H1 (cell line): ENCODE measurements around the gene UBE3A. TPM values are rescaled to one million over a fixed set of nuclear protein-coding genes. Genes with fewer than 3 reads are reported as not detected.

ENCODE experiments used
- CTCF ChIA-PET: fragments of 300-600 bp; sonication (Branson Sonifier 250); formaldehyde crosslinking; loops from one replicate; lab custom pipeline; 2021; ENCODE audit not compliant: partially characterized antibody; lab: Charles Lee
- POLR2A ChIA-PET: fragments of 300-600 bp; sonication (Branson Sonifier 250); formaldehyde crosslinking; loops from one replicate; lab custom pipeline; 2021; ENCODE audit warnings: inconsistent platforms; ENCODE audit not compliant: partially characterized antibody; lab: Charles Lee
- DNase-seq, 2 experiments: peaks; one replicate each; pipeline versions ENCODE4 v3.0.0 to v3.0.0-alpha.2; 2010 to 2022; ENCODE audit warnings: low spot score in 2 of 2, low read depth in 1 of 2, mixed read lengths in 1 of 2
- FAIRE-seq: peaks from 2 replicates; lab custom pipeline; 2011; peaks lifted over from hg19 to GRCh38; lab: Jason Lieb, UNC
- H2AFZ ChIP-seq: 2 replicates; pipeline ENCODE4 v1.8.1; 2012; ENCODE audit warnings: low read length, inconsistent platforms
- H2AK5ac ChIP-seq: 2 replicates; pipeline ENCODE4 v1.6.1; 2013; ENCODE audit warnings: low read depth, low read length
- H2BK120ac ChIP-seq: replicated peaks from 2 replicates; pipeline ENCODE3; 2013; ENCODE audit warnings: low read depth, low read length, inconsistent platforms
- H2BK12ac ChIP-seq: 2 replicates; pipeline ENCODE4 v1.6.1; 2013; ENCODE audit warnings: low read depth, low read length
- H2BK15ac ChIP-seq: 2 replicates; pipeline ENCODE4 v1.6.1; 2013; ENCODE audit warnings: low read length
- H2BK20ac ChIP-seq: 2 replicates; pipeline ENCODE4 v1.6.1; 2013; ENCODE audit warnings: low read length
- H2BK5ac ChIP-seq: 2 replicates; pipeline ENCODE4 v1.6.1; 2013; ENCODE audit warnings: low read depth, low read length
- H3K14ac ChIP-seq: 2 replicates; pipeline ENCODE4 v1.6.1; 2013; ENCODE audit warnings: inconsistent platforms; ENCODE audit not compliant: insufficient read length
- H3K18ac ChIP-seq: 2 replicates; pipeline ENCODE4 v1.6.1; 2013; ENCODE audit warnings: low read length; ENCODE audit errors: extremely low read depth
- H3K23ac ChIP-seq: 2 replicates; pipeline ENCODE4 v1.6.1; 2013; ENCODE audit warnings: inconsistent platforms; ENCODE audit not compliant: insufficient read length
- H3K23me2 ChIP-seq: 2 replicates; pipeline ENCODE4 v1.6.1; 2013; ENCODE audit warnings: low read depth, low read length
- H3K27ac ChIP-seq: 2 replicates; pipeline ENCODE4 v1.6.1; 2011; ENCODE audit warnings: low read depth, low read length, inconsistent platforms
- H3K27me3 ChIP-seq, 4 experiments: replicated peaks in 1 of 4; 1 replicate in 1 of 4; 2 replicates in 3 of 4; pipeline versions ENCODE4 v1.6.1 to v1.8.1; 2011 to 2013; ENCODE audit warnings: low read length in 3 of 4, mild to moderate bottlenecking in 3 of 4, inconsistent platforms in 2 of 4, mixed read lengths in 2 of 4, moderate library complexity in 1 of 4; ENCODE audit not compliant: control insufficient read depth in 3 of 4, insufficient read depth in 3 of 4; ENCODE audit errors: extremely low read depth in 1 of 4
- H3K36me3 ChIP-seq, 4 experiments: 2 replicates each; pipeline versions ENCODE4 v1.6.1 to v1.8.1; 2011 to 2013; ENCODE audit warnings: mild to moderate bottlenecking in 4 of 4, low read length in 3 of 4, moderate library complexity in 2 of 4, control low read depth in 1 of 4, inconsistent platforms in 1 of 4; ENCODE audit not compliant: insufficient read depth in 4 of 4, control insufficient read depth in 2 of 4
- H3K4ac ChIP-seq: replicated peaks from 2 replicates; pipeline ENCODE3; 2013; ENCODE audit warnings: low read length, low read depth, mixed read lengths, inconsistent platforms; ENCODE audit not compliant: insufficient read length
- H3K4me1 ChIP-seq, 4 experiments: replicated peaks in 1 of 4; 1 replicate in 1 of 4; 2 replicates in 3 of 4; pipeline versions ENCODE4 v1.6.1 to v1.8.1; 2011 to 2013; ENCODE audit warnings: low read length in 3 of 4, inconsistent platforms in 2 of 4, mixed read lengths in 1 of 4; ENCODE audit not compliant: insufficient read depth in 4 of 4, control insufficient read depth in 3 of 4
- H3K4me2 ChIP-seq, 2 experiments: 2 replicates each; pipeline versions ENCODE4 v1.6.1 to v1.8.1; 2011 to 2013; ENCODE audit warnings: low read depth in 2 of 2, low read length in 2 of 2, control low read depth in 1 of 2, inconsistent platforms in 1 of 2, mild to moderate bottlenecking in 1 of 2; ENCODE audit not compliant: insufficient read depth in 1 of 2
- H3K4me3 ChIP-seq, 4 experiments: fragments of 200-600, 300-600 bp in 1 of 4; sonication (generic), shearing (Covaris generic), sonication (Bioruptor Twin) in 1 of 4; 2 replicates each; pipeline versions ENCODE4 v1.5.1 to v1.8.1; 2011 to 2016; ENCODE audit warnings: low read length in 4 of 4, low read depth in 3 of 4, control low read depth in 2 of 4, inconsistent platforms in 2 of 4, mild to moderate bottlenecking in 2 of 4, mixed read lengths in 1 of 4, moderate library complexity in 1 of 4; ENCODE audit not compliant: insufficient read depth in 2 of 4; ENCODE audit errors: extremely low read depth in 1 of 4
- H3K56ac ChIP-seq: replicated peaks from 2 replicates; pipeline ENCODE3; 2013; ENCODE audit warnings: low read depth, mild to moderate bottlenecking, mixed read lengths, low read length, inconsistent platforms; ENCODE audit not compliant: insufficient read length
- H3K79me1 ChIP-seq: 2 replicates; pipeline ENCODE4 v1.6.1; 2013; ENCODE audit warnings: low read depth, low read length, control low read depth
- H3K79me2 ChIP-seq, 2 experiments: 2 replicates each; pipeline versions ENCODE4 v1.6.1 to v1.8.1; 2012 to 2013; ENCODE audit warnings: low read length in 2 of 2, mild to moderate bottlenecking in 2 of 2, inconsistent platforms in 1 of 2; ENCODE audit not compliant: insufficient read depth in 2 of 2, control insufficient read depth in 1 of 2
- H3K9ac ChIP-seq, 4 experiments: replicated peaks in 1 of 4; 1 replicate in 1 of 4; 2 replicates in 3 of 4; pipeline versions ENCODE4 v1.6.1 to v1.8.1; 2011 to 2013; ENCODE audit warnings: low read depth in 3 of 4, low read length in 3 of 4, control low read depth in 2 of 4, mild to moderate bottlenecking in 2 of 4, moderate library complexity in 2 of 4, inconsistent platforms in 1 of 4; ENCODE audit errors: extremely low read depth in 1 of 4
- H3K9me3 ChIP-seq, 2 experiments: 2 replicates each; pipeline versions ENCODE4 v1.6.1 to v1.8.1; 2012 to 2013; ENCODE audit warnings: mild to moderate bottlenecking in 2 of 2, moderate library complexity in 2 of 2, control low read depth in 1 of 2, inconsistent platforms in 1 of 2, low read depth in 1 of 2, low read length in 1 of 2, mixed read lengths in 1 of 2; ENCODE audit not compliant: insufficient read depth in 2 of 2
- H4K20me1 ChIP-seq, 2 experiments: replicated peaks in 1 of 2; 2 replicates each; pipeline versions ENCODE3 to v1.8.1; 2011 to 2013; ENCODE audit warnings: inconsistent platforms in 2 of 2, low read length in 2 of 2, mild to moderate bottlenecking in 1 of 2; ENCODE audit not compliant: insufficient read depth in 2 of 2, control insufficient read depth in 1 of 2
- H4K5ac ChIP-seq: 2 replicates; pipeline ENCODE4 v1.6.1; 2013; ENCODE audit warnings: low read length, low read depth, mixed read lengths, inconsistent platforms; ENCODE audit not compliant: insufficient read length
- H4K8ac ChIP-seq: 2 replicates; pipeline ENCODE4 v1.8.0; 2013; ENCODE audit warnings: mild to moderate bottlenecking, moderate library complexity, low read length, inconsistent platforms; ENCODE audit not compliant: insufficient read depth; ENCODE audit errors: extremely low read depth
- H4K91ac ChIP-seq: replicated peaks from 2 replicates; pipeline ENCODE3; 2013; ENCODE audit warnings: low read length, mixed read lengths, inconsistent platforms; ENCODE audit not compliant: insufficient read length
- ATF2 ChIP-seq: IDR thresholded peaks from 2 replicates; pipeline ENCODE4 v1.6.1; 2012; ENCODE audit warnings: low read length, inconsistent platforms
- CHD1 ChIP-seq: IDR thresholded peaks from 2 replicates; pipeline ENCODE4 v1.6.1; 2012; ENCODE audit warnings: low read depth, low read length, improper control_type of control experiment
- GABPA ChIP-seq: IDR thresholded peaks from 2 replicates; pipeline ENCODE4 v1.6.1; 2011; ENCODE audit warnings: mild to moderate bottlenecking, low read length, moderate library complexity, borderline replicate concordance; ENCODE audit not compliant: insufficient read depth
- HDAC2 ChIP-seq, 2 experiments: fragments of 300-600 bp in 1 of 2; sonication (generic) in 1 of 2; IDR thresholded peaks; 2 replicates each; pipeline ENCODE4 v1.6.1; 2011 to 2012; ENCODE audit warnings: low read depth in 2 of 2, low read length in 2 of 2, mild to moderate bottlenecking in 2 of 2, moderate library complexity in 2 of 2, borderline replicate concordance in 1 of 2, inconsistent platforms in 1 of 2
- TAF1 ChIP-seq: IDR thresholded peaks from 2 replicates; pipeline ENCODE4 v1.6.1; 2011; ENCODE audit warnings: mild to moderate bottlenecking, low read depth, low read length
- WGBS, 2 experiments: shearing (Covaris generic) in 1 of 2; methylation state at CpG; one replicate each; pipeline versions ENCODE4 v1.1.6 to v1.1.7; 2013 to 2015; ENCODE audit warnings: low lambda C conversion rate in 2 of 2, mixed read lengths in 2 of 2, inconsistent platforms in 1 of 2, low coverage in 1 of 2, missing lambda C conversion rate in 1 of 2; ENCODE audit not compliant: insufficient replicate concordance in 2 of 2, insufficient coverage in 1 of 2, insufficient read length in 1 of 2; ENCODE audit errors: extremely low coverage in 1 of 2, missing lambda C conversion rate in 1 of 2; 5-methylcytosine and 5-hydroxymethylcytosine counted together
- polyA plus RNA-seq, 7 experiments: library from polyadenylated mRNA; depleted of rRNA in 3 of 7; stranded (reverse) in 5 of 7; unstranded in 2 of 7; fragments of >200 nt in 5 of 7; fragments of 200-250 nt in 2 of 7; gene quantifications; 1 replicate in 5 of 7; 2 replicates in 1 of 7; 4 replicates in 1 of 7; pipeline versions ENCODE4 v1.2.1 to v1.2.3, GENCODE V29; 2011 to 2013; ENCODE audit warnings: missing spikeins in 2 of 7, mixed read lengths in 2 of 7
- total RNA-seq: library from RNA; stranded (reverse); fragmentation: NEBNext Ultra II Directional; extraction: Animal tissue kit (Norgen Biotek cat#: 25700); gene quantifications from 2 replicates; pipeline ENCODE4 v1.2.1, GENCODE V29; 2021

The UBE3A gene
- total and polyA plus RNA-seq, 2 of the 8 experiments (the other 6 are each of a cell fraction or from before 2014, with no cell fraction given), result 13.8 to 110 TPM

DNA sequence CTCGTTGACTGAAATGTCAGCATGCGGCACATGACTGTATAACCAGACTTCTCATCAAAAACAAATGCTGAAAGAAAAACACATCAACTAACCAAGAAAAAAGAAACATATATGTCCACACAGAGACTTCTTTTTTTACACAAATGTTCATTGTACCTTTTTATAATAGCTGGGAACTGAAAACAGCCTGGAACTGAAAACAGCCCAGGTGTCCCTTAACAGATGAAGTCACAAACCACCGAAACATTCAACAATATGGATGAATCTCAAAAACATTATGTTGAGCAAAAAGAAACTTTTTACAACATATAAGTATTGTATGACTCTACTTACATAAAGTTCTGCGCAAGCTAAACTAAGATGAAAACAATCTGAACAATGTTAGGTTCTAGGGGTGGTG is 20.6 kb downstream of the UBE3A start:
- Histone ChIP-seq H2AK5ac (no peak overlapping the region), H3K27me3 (no peaks in the 10 kb centered on the region), H3K9ac (no peak overlapping the region), H4K91ac (no peak overlapping the region), H3K4me2 (no peak overlapping the region), H2BK20ac (no peak overlapping the region), H3K4me3 (no peak overlapping the region), H4K8ac (no peak overlapping the region), H2BK15ac (no peak overlapping the region), H3K27ac (no peak overlapping the region), H3K18ac (no peak overlapping the region), H3K79me1 (no peaks in the 10 kb centered on the region), H3K23me2 (no peaks in the 10 kb centered on the region), H3K56ac (no peak overlapping the region), H3K23ac (no peak overlapping the region), H2BK5ac (no peak overlapping the region), H3K79me2 (peaks cover 21 to 100% of the 10 kb centered on the region in 2 experiments), H2BK12ac (no peak overlapping the region), H2AFZ (no peak overlapping the region), H3K9me3 (no peaks in the 10 kb centered on the region), H3K4ac (no peak overlapping the region), H4K20me1 (peaks cover 9 to 10% of the 10 kb centered on the region in 2 experiments), H2BK120ac (no peak overlapping the region), H3K36me3 (no peaks in the 10 kb centered on the region), H3K14ac (no peak overlapping the region), H3K4me1 (peaks cover 0 to 4% (median 0%) of the 10 kb centered on the region in 4 experiments; a peak in 2 of 7 replicates), H4K5ac (no peak overlapping the region)
- CTCF ChIA-PET, result interaction anchor here (1.1 to 1.6 kb wide), 2 partner anchors 16 to 82 kb away, joined by 3 to 4 read pairs; no protein-coding TSS in a partner anchor
- POLR2A ChIA-PET, result interaction anchor here (0.6 to 2.1 kb wide), 2 partner anchors 8 kb away, joined by 3 to 4 read pairs; no protein-coding TSS in a partner anchor
- FAIRE-seq, result no peak
- WGBS, 2 experiments, result 90% methylated on average over 4 of the region's 4 CpGs; no CpG with 5 or more reads in 1 of the 2 experiments
- no peak for DNase-seq
- no peak for TF ChIP-seq GABPA
- TF ChIP-seq CHD1, result no peak
- TF ChIP-seq ATF2, result no peak
- TF ChIP-seq TAF1, result no peak
- TF ChIP-seq HDAC2 (IDR thresholded peaks at IDR 0.05; ENCODE audit: borderline replicate concordance in 1 of 2, low read depth in 2 of 2, low read length in 2 of 2), result no peak
